PC-3 (cell line): ENCODE results near the gene PHF21B.

ENCODE experiments used
- EZH2 ChIP-seq: fragments of 300-600 bp; sonication (generic); IDR thresholded peaks from one replicate; pipeline ENCODE4 v1.6.1; 2017; ENCODE audit warnings: antibody characterized with exemption, mild to moderate bottlenecking, low read length; ENCODE audit not compliant: unreplicated experiment
- TF ChIP-seq, protein P1 (sequence below): fragments of 300-600 bp; sonication (generic); conservative IDR thresholded peaks from 2 replicates; pipeline ENCODE4 v1.5.1; 2017; ENCODE audit warnings: antibody characterized with exemption, low read depth, mild to moderate bottlenecking, low read length

DNA sequence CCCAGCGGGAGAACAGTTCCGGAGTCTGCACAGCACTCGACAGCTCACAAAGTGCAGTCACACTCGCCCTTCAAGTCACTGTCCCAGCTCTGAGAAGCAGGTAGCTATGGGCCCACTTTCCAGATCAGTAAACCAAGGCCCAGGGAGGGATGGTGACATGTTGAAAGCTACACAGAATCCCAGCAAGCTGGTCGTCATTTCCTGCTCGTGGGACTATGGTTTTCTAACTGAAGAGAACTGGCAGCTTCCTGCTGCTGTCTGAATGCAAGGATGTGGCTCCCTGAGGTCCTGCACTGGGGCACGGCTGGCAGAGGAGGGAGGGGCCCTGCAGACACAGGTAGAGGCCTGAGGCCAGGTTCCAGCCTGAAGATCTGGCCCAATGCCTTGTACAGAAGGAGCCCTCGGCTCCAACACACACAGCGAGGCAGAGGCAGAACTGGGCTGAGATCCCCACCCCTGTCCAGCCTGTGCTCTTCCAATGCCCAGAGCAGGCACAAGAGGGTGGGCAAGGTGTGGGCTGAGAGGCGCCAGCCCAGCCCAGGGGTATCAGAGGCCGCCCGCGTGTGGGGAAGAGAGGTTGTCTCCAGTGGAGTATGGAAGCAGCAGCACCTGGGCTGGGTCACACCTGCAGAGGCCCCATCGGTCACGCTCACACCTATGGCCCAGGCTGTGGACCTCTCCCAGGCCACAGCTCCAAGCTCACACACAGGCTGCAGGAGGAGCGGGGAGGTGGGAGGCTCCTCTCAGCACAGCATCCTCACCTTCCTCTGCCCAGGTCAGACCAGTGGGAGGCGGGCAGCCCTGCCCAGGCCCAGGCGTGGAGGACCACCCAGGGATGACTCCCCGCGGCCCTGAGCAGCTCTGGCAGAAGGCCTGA is 119.2 kb downstream of the PHF21B start:
- TF ChIP-seq, protein P1, sequence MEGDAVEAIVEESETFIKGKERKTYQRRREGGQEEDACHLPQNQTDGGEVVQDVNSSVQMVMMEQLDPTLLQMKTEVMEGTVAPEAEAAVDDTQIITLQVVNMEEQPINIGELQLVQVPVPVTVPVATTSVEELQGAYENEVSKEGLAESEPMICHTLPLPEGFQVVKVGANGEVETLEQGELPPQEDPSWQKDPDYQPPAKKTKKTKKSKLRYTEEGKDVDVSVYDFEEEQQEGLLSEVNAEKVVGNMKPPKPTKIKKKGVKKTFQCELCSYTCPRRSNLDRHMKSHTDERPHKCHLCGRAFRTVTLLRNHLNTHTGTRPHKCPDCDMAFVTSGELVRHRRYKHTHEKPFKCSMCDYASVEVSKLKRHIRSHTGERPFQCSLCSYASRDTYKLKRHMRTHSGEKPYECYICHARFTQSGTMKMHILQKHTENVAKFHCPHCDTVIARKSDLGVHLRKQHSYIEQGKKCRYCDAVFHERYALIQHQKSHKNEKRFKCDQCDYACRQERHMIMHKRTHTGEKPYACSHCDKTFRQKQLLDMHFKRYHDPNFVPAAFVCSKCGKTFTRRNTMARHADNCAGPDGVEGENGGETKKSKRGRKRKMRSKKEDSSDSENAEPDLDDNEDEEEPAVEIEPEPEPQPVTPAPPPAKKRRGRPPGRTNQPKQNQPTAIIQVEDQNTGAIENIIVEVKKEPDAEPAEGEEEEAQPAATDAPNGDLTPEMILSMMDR, result no peak
- TF ChIP-seq EZH2, result no peak
